T-helper 1 cell treated with Interleukin-12 subunit alpha and Interleukin-12 subunit beta and Interleukin-4 antibody, amounts not matched to agents 30 ng/mL and 1 ng/mL, for 36 hours (primary cell): ENCODE measurements around the gene SIRT6. TPM values are rescaled to one million over a fixed set of nuclear protein-coding genes. Genes with fewer than 3 reads are reported as not detected.
"Not testable (repeated sequence)": the region's sequence is repeated elsewhere in the genome, so short reads cannot be mapped to it uniquely, and the experiment has no call there.

Source experiments
- intact Hi-C: fragments of 100-400 bp; cut with micrococcal nuclease; formaldehyde crosslinking; loops from one replicate; pipeline ENCODE4 v1.15.1; 2024
- total RNA-seq: library from RNA; stranded (reverse); gene quantifications from 2 replicates; pipeline ENCODE4 v1.2.3, GENCODE V29; 2022

The SIRT6 gene
- total RNA-seq, 1 donor from 2014 or later = 49.5 TPM

- intact Hi-C loops = no loop called here
These were observed 5.2 kb downstream of the SIRT6 start for GRCh38 chr19:4177146-4177545.

- intact Hi-C loops = no loop called here
These were observed 6.8 kb downstream of the SIRT6 start for GRCh38 chr19:4175669-4175931.

GRCh38 chr19:4174895-4175668, 7.3 kb downstream of the SIRT6 start:
- intact Hi-C loops = no loop called here

- intact Hi-C loops = no loop called here
These were observed 8.0 kb downstream of the SIRT6 start for GRCh38 chr19:4174213-4174894.

GRCh38 chr19:4173479-4174212, 8.7 kb downstream of the SIRT6 start:
- intact Hi-C loops = loop anchor here (2.0 kb wide), 1 partner anchor 13 kb away; no protein-coding TSS in a partner anchor

GRCh38 chr19:4172861-4173473, 9.4 kb downstream of the SIRT6 start:
- intact Hi-C loops = loop anchor here (2.0 kb wide), 1 partner anchor 14 kb away; no protein-coding TSS in a partner anchor

- intact Hi-C loops = loop anchor here (2.0 kb wide), 1 partner anchor 15 kb away; no protein-coding TSS in a partner anchor
These were observed 10.7 kb downstream of the SIRT6 start for GRCh38 chr19:4171676-4172075.

- intact Hi-C loops = no loop called here
These were observed 18.1 kb downstream of the SIRT6 start for GRCh38 chr19:4164262-4164661.

GRCh38 chr19:4161415-4162077, 20.8 kb downstream of the SIRT6 start:
- intact Hi-C loops = no loop called here

GRCh38 chr19:4157971-4158370, 24.4 kb downstream of the SIRT6 start:
- intact Hi-C loops = not testable (repeated sequence)

- intact Hi-C loops = no loop called here
These were observed 25.2 kb downstream of the SIRT6 start for GRCh38 chr19:4157164-4157563.

GRCh38 chr19:4154571-4155312, 27.6 kb downstream of the SIRT6 start:
- intact Hi-C loops = no loop called here

GRCh38 chr19:4152241-4152998, 29.9 kb downstream of the SIRT6 start:
- intact Hi-C loops = no loop called here

GRCh38 chr19:4151623-4152022, 30.7 kb downstream of the SIRT6 start:
- intact Hi-C loops = no loop called here

GRCh38 chr19:4149518-4150288, 32.7 kb downstream of the SIRT6 start:
- intact Hi-C loops = no loop called here

- intact Hi-C loops = no loop called here
These were observed 37.6 kb downstream of the SIRT6 start for GRCh38 chr19:4144666-4145249.

- intact Hi-C loops = not testable (repeated sequence)
These were observed 39.4 kb downstream of the SIRT6 start for GRCh38 chr19:4142916-4143315.

GRCh38 chr19:4140237-4140711, 42.1 kb downstream of the SIRT6 start:
- intact Hi-C loops = loop anchor here (1.0 kb wide), 2 partner anchors 46 to 64 kb away; no protein-coding TSS in a partner anchor
